ENCODE data around the gene ARHGAP26.
A peak's percentile ranks its signal among the peaks of the same experiment; 100 is the strongest.

ARHGAP26 gene

DNA sequence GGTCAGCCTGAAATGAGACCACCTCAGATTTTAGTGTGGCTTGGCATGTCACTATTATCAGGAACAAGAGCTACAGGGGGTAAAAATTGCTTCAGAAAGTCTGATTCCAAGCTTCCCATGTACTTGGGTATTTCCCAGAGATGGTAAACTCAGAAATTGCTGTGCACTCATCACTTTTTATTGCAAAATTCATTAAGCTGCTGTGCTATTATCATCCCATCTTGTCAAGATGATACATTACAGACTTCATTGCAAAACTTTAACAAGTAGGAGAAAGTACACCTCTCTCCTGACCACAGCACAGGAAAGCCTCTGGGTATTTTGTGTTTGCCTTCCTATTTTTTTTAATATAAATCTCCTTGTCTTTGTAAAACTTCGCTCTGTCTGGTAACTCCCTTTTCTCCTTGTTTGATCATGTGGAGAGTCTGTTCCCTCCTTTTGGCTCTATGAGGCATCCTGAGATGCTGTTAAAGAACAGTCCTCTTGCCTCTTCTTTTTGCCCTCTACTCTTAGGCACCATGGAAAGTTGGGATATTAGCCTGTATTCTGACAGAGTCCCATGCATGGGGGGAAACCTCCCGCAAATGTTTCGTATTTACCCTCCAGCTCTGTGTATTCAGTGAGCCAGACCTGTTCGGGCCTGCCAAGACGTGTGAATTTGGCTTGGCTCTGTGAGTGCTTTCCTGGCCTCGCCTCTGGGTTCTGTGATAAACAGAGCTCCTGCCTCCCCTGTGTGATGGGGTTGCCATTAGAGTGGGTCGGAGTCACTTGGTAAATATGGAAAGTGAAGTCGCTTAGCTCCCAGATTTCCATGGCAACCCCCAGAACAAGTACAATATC lies 372.6 kb downstream of the ARHGAP26 start:
- FAIRE-seq (no peak), DNase-seq (ENCODE audit: insufficient read length, low spot score) (peak; percentile 51)

DNA sequence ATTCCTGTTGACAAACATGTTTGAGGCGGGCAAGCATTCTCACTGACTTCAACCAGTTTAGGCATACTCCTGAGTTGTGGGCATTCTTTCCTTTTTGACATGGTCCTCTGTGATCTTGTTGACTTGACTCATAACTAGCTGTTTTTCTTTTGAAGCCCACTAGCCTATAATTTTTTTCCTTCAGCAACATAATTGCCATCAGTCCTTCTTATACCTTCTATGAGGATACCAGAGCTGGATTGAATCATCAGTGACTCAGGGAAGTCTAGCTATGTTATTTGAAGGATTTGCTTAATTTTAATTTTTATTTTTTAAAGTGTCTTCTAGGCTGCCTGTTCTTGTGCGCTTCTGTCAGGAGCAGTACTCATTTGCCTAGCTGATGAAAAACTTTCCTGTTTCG lies 373.8 kb downstream of the ARHGAP26 start:
- DNase-seq (ENCODE audit: insufficient read length, low spot score) = no peak

DNA sequence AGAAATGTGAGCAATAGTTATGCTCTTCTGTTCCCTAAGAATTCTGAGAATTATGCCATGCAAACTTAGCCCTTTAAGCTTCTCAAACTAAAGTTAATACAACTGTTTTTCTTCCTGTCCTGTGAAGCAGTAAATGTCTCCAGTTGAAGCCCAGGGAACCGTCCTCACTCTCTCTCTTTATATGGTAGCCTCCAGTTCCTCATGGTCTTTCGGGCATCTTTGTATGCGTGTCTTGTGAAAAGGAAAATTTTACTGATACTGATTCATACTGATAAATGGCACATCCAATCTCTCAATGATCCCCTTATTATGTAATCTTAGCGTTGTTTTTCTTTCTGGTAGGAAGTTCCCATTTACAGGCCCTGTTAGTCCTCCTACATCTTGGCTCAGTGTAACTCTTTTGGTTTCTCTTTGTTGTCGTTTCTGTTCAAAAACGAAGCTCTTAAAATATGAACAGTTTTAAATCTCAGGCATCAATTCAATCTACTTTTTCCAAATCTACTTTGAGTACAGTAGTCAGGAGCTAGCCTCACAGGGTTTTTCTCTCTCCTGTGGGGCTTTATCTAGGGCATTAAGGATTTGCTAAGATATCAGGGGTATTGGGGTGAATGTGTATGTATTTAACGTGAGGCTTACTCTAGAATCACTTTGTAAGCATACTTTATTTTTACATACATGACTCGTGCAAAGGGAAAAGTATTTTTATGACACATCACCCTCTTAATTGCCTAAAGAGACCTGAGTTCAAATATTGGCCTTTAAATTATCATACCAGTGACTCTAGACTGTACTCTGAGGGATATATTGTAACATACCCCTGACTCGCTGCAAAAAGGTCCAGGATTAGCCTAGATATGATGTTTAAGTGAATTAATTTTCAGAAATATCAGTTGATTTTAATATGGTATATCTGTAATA lies 375.3 kb downstream of the ARHGAP26 start:
- DNase-seq (ENCODE audit: insufficient read length, low spot score) (no peak), FAIRE-seq (no peak)

More for the DNA sequence above, 373.8 kb downstream of the ARHGAP26 start:
- FAIRE-seq = no peak

DNA sequence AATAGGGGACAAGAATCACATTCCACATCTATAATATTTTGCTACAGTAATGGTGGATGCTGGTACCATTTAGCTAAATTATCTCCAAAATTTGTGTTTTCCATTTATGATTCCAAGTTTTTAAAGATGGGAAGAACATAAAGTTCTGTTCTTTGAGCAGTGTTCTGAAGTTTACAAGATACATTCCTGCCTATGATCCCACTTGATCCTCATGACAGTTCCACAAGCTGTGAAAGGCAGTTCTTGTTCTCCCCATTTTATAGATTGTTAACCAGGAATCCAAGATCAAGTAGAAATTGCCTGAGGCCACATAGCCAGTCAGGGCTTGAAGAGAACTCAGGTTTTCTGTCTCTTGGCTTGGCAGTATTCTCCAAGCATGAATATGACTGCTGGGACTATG lies 376.0 kb downstream of the ARHGAP26 start:
- FAIRE-seq = no peak

DNA sequence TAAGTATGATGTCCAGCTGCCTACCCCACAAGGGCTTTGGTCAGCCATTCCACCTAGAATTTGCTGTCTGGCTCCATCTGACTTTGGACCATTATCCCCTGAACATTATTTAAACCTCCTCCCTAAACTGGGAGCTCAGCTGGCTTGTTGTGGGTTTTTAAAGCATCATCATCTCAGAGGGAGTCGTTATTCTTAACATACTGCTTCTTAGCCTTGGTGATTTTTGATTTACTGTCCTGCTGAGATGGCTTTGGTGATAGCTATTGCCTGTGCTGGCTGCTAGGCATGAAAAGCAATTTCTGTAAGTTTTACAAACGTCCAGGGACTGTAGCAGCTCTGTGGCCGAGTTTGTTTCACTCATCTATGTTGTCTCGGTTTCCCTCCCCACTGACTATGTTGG lies 377.2 kb downstream of the ARHGAP26 start:
- FAIRE-seq (no peak), DNase-seq (ENCODE audit: insufficient read length, low spot score) (no peak)

More for the DNA sequence above, 376.0 kb downstream of the ARHGAP26 start:
- DNase-seq (ENCODE audit: insufficient read length, low spot score) = no peak

DNA sequence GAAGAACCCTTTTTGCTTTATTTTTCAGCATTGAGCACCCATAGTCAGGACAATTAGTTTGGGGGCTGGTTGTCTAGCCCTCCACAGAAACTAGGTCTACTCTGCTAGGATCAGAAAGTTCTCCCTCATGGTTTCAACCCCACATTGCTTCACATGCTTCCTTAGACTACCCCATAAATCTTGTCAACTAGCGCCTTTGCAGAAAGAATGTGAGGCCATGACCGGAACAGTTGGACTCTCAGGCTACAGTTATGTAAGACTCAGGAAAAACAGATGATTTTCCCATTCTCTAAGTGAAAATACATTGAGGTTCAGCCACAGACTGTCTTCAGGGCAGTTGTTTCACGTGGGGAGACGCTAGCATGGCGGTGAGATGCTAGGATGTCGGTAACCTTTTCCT lies 377.7 kb downstream of the ARHGAP26 start:
- FAIRE-seq = no peak
- peak; percentile 57 for DNase-seq (ENCODE audit: insufficient read length, low spot score)

DNA sequence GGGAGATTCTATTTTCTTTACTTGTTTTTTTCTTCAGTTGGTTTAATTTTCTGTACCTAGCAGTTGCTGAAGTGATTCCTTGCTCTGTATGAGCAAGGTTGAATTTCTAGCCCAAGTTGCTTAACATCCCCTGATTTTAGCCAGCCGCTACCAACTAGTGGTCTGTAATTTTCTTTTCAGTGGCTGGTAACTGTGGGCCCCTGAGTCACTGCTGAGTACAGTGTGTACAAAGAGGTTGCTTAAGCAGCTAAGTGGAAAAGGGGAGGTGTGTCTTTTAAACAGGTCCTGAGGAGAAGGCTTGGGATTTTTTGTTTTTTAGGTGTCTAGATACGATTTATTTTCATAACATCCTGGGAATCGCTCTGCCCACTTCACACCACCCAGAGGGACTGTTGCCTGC lies 378.6 kb downstream of the ARHGAP26 start:
- no peak for DNase-seq (ENCODE audit: insufficient read length, low spot score)
- no peak for FAIRE-seq

DNA sequence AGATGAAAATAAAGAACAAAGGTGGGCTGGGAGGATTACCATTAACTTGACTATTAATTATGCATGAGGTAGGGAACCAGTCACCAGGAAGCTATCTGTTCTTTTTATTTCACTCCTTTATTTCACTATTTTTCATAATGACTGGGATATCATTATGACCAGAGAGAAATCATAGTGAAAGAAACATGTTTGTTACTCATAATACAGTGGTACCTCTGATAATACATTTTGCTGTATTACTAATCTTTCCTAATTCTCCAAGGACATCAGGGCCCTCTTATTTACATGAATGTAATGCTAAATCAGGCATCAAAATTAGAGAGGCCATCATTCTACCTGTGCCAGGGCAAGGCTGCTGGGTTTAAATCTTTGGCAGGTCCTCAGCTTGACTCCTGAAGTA lies 379.6 kb downstream of the ARHGAP26 start:
- DNase-seq (ENCODE audit: insufficient read length, low spot score) (no peak), FAIRE-seq (no peak)

DNA sequence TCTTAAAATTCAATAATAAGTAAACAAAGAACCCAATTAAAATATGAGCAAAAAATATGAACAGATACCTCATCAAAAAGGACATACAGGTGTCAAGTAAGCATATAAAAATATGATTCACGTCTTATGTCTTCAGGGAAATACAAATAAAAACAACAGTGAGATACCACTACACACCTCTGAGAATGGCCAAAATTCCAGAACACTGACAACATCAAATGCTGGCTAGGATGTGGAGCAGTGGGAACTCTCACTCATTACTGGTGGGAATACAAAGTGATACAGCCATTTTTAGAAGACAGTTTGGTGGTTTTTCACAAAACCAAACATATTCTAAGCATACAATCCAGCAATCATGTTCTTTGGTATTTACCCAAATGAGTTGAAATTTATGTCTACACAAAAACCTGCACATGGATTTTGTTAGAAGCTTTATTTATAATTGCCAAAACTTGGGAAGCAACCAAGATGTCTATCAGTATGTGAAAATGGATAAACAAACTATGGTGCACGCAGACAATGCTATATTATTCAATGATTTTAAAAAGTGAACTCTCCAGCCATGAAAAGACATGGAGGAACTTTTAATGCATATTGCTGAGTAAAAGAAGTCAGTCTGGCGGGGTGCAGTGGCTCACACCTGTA lies 381.0 kb downstream of the ARHGAP26 start:
- no peak for DNase-seq (ENCODE audit: insufficient read length, low spot score)
- no peak for FAIRE-seq

DNA sequence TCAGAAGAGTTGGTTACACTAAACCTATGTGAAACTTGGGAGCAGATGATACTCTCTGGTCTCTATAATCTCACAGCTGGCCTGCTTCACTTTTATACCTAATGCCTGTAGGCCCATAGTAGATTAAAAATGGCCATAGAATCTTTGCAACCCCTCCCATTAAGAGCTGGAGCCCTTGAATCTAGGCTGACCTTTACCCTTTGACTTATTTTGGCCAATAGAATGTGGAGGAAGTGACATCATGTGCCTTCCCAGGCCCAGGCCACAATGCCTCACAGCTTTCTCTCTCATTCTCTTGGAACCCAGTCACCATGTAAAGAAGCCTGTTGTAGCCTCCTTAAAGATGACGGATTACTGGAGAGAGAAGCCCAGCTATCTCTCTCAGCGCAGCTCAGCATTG lies 382.3 kb downstream of the ARHGAP26 start:
- DNase-seq (ENCODE audit: insufficient read length, low spot score) (no peak), FAIRE-seq (no peak)

DNA sequence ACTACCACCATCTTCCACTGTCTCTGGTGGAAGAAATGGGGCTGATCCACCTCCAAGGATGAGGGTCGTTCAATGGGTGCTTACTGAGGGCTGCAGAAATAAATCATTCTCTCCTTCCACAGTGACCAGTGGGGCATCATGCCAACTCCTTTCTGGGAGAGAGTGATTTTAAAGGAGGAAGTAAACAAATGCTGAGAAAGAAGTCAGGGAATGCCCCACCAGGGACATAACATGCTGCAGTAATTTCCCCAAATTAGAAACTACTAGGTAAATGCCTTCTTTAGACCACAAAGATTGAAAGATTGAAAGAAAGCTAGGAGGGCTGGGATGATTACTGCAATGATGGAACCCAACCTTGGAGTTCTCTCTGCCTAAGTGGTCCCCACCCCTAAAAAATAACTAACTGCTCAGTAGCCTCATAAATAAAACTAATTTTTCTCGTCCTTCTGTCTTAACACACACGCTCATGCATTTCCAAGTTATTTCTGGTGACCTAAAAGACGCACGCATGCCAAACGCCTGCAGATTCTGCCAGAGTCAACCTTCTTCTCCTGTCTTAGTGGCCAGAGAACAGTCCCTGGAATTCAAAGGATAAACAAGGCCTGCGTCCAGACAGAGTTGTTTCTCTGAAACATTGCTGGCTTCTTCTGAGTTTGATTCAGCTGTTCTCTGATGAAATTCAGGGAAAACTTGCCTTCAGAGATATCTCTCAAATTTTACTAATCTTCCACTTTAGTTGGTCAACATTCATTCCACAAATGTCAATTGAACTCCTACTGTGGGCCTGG lies 383.3 kb downstream of the ARHGAP26 start:
- no peak for DNase-seq (ENCODE audit: insufficient read length, low spot score)

DNA sequence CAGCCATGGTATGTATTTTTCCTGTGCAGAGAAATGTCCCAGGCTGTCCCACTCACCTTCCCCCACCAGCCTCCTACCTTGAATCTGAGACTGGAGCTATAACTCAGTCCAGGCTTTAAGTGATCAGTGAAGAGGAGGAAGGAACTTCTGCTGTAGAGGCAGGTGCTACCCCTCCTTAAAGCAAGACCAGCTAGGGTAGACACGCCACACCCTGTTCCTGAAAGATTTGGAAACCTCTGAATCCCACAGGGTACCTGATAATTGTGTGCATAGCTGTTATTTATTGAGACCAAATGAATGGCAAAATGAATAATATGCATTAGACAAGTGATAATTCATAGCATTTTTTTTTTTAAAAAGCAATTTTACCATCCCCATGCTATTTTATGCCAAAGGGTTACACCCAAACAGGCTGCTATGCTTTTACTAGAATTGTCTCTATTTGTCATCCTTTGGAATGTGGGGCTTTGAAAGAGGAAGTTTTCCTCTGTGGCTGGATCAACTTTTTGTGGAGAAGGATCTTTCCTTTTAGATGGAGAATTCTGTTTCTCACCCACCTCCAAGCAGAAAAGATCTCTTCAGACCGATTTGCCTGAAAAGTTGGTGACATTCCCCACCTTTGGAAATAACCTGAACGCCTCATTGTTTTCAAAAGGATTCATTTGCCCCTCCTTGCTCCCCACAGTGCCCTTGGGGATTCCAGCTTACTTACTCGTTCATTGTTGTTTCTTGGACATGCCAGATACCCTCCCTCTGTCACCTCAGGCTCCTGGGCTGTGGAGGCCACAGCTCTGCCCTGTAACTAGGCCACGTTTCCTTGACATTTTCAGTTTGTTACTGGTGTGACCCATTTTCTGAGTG lies 384.6 kb downstream of the ARHGAP26 start:
- FAIRE-seq = no peak

More for the DNA sequence above, 383.3 kb downstream of the ARHGAP26 start:
- no peak for FAIRE-seq

DNA sequence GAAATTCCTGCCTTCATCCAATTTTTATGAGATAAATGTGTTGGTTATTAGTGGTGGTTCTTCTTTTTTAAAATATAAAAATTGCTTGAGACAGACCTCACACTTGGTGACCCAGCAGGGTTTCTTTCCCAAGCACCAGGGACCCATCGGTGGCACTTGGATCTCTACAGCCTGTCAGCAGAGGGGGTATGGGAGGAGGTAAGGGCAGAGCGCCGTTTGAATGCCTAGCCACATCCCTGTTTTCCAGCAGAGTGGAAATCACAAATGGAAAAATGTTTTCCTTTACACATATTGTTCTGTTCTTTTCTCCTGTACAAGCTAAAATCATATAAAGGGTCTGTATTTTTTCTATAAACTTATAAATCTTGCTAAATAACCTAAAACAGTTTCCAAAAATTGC lies 385.3 kb downstream of the ARHGAP26 start:
- no peak for FAIRE-seq
- DNase-seq (ENCODE audit: insufficient read length, low spot score) = no peak

More for the DNA sequence above, 384.6 kb downstream of the ARHGAP26 start:
- DNase-seq (ENCODE audit: insufficient read length, low spot score) = no peak

DNA sequence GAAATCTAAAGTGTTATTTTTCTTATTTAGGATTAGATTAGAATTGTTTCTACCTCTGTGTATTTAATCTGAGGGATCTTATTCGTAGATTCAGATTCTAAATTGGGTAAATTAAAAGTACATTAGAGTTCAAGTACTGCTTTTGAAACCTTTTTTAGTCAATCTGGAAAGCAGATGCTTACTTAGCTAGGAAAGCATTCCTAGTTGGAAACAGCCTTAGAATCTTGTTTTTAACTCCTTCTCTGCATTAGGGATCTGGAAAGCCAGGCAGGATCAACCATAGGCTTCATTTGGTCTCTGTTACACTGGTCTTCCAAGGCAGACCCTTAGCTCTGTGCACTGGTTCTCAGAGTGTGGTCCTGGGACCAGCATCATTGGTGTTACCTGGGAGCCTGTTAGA lies 385.9 kb downstream of the ARHGAP26 start:
- DNase-seq (ENCODE audit: insufficient read length, low spot score) (no peak), FAIRE-seq (no peak)

DNA sequence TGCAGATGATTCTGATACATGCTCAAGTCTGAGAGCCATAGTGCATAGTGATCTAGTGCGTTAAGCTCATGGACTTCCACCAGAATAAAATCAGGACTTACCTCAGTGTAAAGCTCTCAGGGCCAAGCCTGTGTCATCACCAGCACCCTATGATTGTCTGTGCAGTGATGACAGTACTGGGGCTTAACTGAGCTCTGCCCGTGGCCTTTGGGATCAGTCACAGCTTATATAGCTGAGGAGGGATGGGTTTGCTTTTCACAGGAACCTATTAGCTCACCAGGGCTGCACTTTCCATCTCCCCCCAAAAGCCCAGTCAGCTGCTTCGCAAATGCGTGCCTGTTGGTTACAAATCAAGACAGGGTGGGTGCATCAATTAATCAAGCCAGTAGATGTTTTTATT lies 386.4 kb downstream of the ARHGAP26 start:
- DNase-seq (ENCODE audit: insufficient read length, low spot score) = no peak
- peak; percentile 40 for FAIRE-seq

DNA sequence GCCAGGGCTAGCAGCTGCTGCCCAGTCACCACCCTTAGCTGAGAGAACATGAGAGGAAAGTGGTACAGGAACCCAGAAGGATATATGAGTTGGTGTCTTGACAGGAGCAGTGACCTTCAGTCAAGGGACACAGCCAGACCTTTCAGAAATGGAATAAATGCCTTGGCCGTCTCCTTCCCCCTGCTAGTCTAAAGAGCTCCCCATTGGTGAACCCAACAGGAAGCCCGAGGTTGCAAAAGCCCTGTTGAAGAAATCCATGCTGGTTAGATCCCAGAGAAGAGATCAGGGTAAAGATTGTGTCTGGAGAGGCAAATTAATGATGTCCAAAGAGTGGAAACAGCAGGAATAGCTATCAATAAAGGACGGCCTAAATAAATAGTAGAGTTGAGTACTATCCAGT lies 388.9 kb downstream of the ARHGAP26 start:
- FAIRE-seq = no peak
- no peak for DNase-seq (ENCODE audit: insufficient read length, low spot score)

DNA sequence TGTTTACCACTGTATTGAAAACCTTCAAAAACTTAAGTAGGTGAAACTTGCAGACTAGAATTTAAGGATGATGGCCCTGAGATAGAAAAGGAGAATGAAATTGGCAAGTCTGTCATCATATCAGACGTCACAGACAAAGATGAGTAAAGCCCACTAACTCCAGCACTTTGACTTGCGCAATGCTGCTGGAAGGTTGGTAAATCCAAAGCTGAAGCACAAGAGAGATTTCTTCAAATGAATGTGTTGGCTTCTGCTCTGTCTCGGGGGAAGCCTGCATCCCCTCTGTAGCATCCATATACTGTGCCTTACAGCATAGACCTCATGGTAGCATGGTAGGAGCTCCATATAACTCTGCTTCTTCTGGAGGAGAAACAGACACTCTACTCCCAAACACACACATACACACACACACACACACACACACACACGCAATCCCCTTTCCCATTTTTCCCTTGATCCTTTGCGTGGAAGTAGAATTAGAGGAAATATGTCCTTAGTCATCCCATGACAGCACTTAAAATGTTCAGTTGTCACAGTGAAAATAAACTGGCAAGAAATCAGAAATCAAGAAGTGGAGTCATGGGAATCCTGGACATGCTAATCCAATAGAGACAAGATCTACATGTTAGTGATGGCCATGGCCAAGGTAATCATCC lies 391.8 kb downstream of the ARHGAP26 start:
- peak; percentile 44 for DNase-seq (ENCODE audit: insufficient read length, low spot score)
- FAIRE-seq = no peak

DNA sequence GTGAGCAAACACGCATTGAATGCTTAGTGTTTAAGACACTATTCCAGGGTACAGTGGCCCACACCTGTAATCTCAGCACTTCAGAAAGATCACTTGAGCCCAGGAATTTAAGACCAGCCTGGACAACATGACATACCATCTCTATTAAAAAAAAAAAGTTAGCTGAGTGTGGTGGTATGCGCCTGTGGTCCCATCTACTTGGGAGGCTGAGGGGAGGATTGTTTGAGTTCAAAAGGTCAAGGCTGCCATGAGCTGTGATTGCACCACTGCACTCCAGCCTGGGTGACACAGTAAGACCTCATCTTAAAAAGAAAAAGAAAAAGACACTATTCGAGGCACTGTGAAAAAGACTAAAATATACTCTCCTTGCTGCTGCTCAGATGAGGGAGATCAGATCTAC lies 392.6 kb downstream of the ARHGAP26 start:
- no peak for FAIRE-seq

DNA sequence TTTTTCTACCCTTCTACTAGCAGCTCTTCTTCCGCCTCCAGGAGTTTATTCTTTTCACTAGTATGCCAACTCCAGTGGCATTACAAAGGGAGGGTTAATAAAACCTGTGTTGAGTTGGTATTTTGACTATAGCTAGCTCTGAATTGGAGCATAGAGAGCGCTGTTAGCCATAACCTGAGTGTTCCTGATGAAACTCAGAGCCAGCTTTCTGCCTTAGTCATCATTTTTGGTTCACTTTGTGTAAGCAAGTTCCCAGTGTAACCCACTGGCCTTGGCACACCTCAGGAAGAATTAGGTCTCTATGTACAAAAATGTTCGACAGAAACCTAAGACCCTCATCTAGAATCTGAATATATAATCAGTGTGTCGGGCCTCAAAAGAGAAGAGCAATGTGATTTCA lies 394.4 kb downstream of the ARHGAP26 start:
- DNase-seq (ENCODE audit: insufficient read length, low spot score) (no peak), FAIRE-seq (no peak)

More for the DNA sequence above, 392.6 kb downstream of the ARHGAP26 start:
- DNase-seq (ENCODE audit: insufficient read length, low spot score) = no peak

Data from HTR-8/SVneo (cell line).